ENCODE measurements around the gene MCF2L2. TPM values are rescaled to one million over a fixed set of nuclear protein-coding genes. Genes with fewer than 3 reads are reported as not detected.

Gene MCF2L2
- total RNA-seq, 1 donor from 2014 or later: 0.84 TPM

DNA sequence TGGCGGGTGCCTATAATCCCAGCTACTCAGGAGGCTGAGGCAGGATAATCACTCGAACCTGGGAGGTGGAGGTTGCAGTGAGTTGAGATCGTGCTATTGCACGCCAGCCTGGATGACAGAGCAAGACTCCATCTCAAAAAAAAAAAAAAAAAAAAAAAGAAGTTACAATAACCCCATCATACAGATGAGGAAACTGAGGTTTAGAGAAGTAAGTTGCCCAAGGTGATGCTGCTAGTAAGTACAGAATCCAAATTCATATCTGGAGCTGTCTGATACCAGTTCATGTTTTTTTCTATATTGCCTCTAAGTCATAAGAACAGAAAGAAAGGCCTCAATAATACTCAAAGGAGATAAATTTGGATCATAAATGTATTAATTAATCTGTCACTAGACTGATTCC is 40.6 kb downstream of the MCF2L2 start:
- Histone ChIP-seq H3K4me3 (ENCODE audit: low read depth, low read length) (no peak overlapping the region), H3K36me3 (ENCODE audit: control insufficient read depth, insufficient read depth, low read length) (no peaks in the 10 kb centered on the region), H3K27me3 (ENCODE audit: control insufficient read depth, insufficient read depth, low read length) (no peaks in the 10 kb centered on the region)
- TF ChIP-seq CTCF (IDR thresholded peaks at IDR 0.05; ENCODE audit: insufficient read depth, low read length, poor library complexity, severe bottlenecking): no peak
- DNase-seq (ENCODE audit: low read depth): no peak

- no peak overlapping the region for H3K4me3 ChIP-seq (ENCODE audit: low read depth, low read length)
- H3K27me3 ChIP-seq (ENCODE audit: control insufficient read depth, insufficient read depth, low read length): no peaks in the 10 kb centered on the region
- no peaks in the 10 kb centered on the region for H3K36me3 ChIP-seq (ENCODE audit: control insufficient read depth, insufficient read depth, low read length)
- DNase-seq (ENCODE audit: low read depth): no peak
- no peak for TF ChIP-seq CTCF (IDR thresholded peaks at IDR 0.05; ENCODE audit: insufficient read depth, low read length, poor library complexity, severe bottlenecking)
These were observed 41.8 kb downstream of the MCF2L2 start for GRCh38 chr3:183386651-183387050.

GRCh38 chr3:183385698-183386613 is 42.5 kb downstream of the MCF2L2 start:
- Histone ChIP-seq H3K27me3 (ENCODE audit: control insufficient read depth, insufficient read depth, low read length) (no peaks in the 10 kb centered on the region), H3K36me3 (ENCODE audit: control insufficient read depth, insufficient read depth, low read length) (no peaks in the 10 kb centered on the region), H3K4me3 (ENCODE audit: low read depth, low read length) (no peak overlapping the region)
- DNase-seq (ENCODE audit: low read depth): peak; percentile 34
- TF ChIP-seq CTCF (IDR thresholded peaks at IDR 0.05; ENCODE audit: insufficient read depth, low read length, poor library complexity, severe bottlenecking): peak; percentile 66

- no peak for TF ChIP-seq CTCF (IDR thresholded peaks at IDR 0.05; ENCODE audit: insufficient read depth, low read length, poor library complexity, severe bottlenecking)
- Histone ChIP-seq H3K4me3 (ENCODE audit: low read depth, low read length) (no peak overlapping the region), H3K27me3 (ENCODE audit: control insufficient read depth, insufficient read depth, low read length) (no peaks in the 10 kb centered on the region), H3K36me3 (ENCODE audit: control insufficient read depth, insufficient read depth, low read length) (no peaks in the 10 kb centered on the region)
- DNase-seq (ENCODE audit: low read depth): no peak
These were observed 46.7 kb downstream of the MCF2L2 start for GRCh38 chr3:183381673-183382072.

GRCh38 chr3:183381179-183381578 is 47.2 kb downstream of the MCF2L2 start:
- no peaks in the 10 kb centered on the region for H3K36me3 ChIP-seq (ENCODE audit: control insufficient read depth, insufficient read depth, low read length)
- no peak overlapping the region for H3K4me3 ChIP-seq (ENCODE audit: low read depth, low read length)
- no peak for DNase-seq (ENCODE audit: low read depth)
- TF ChIP-seq CTCF (IDR thresholded peaks at IDR 0.05; ENCODE audit: insufficient read depth, low read length, poor library complexity, severe bottlenecking): no peak
- H3K27me3 ChIP-seq (ENCODE audit: control insufficient read depth, insufficient read depth, low read length): no peaks in the 10 kb centered on the region

All from kidney epithelial cell (primary cell).